ENCODE results near the gene NFIA. TPM values are rescaled to one million over a fixed set of nuclear protein-coding genes. Genes with fewer than 3 reads are reported as not detected.

NFIA gene
- total RNA-seq, 1 experiment from 2014 or later, result 0.35 TPM

- Histone ChIP-seq H3K23me2 (ENCODE audit: insufficient read length, low read depth, low read length, poor library complexity, severe bottlenecking) (no peaks in the 10 kb centered on the region), H4K8ac (replicated peaks; ENCODE audit: insufficient read length, low read depth, low read length) (no peak overlapping the region), H2AK5ac (ENCODE audit: insufficient read length, low read length) (no peak overlapping the region), H3T11ph (ENCODE audit: low read length) (no peak overlapping the region), H3K23ac (ENCODE audit: insufficient read length, low read depth, low read length) (no peak overlapping the region), H4K20me1 (ENCODE audit: control insufficient read depth, insufficient read depth, insufficient read length) (no peaks in the 10 kb centered on the region), H3K9me3 (ENCODE audit: control insufficient read depth, low read depth, low read length) (no peaks in the 10 kb centered on the region), H3K4me2 (ENCODE audit: insufficient read depth, insufficient read length, low read length) (no peak overlapping the region), H2BK5ac (ENCODE audit: insufficient read length, low read length) (no peak overlapping the region), H2BK12ac (ENCODE audit: insufficient read length, low read depth, low read length) (no peak overlapping the region), H2BK15ac (ENCODE audit: low read depth, low read length) (no peak overlapping the region), H3K9ac (ENCODE audit: extremely low read depth, insufficient read length, low read length) (no peak overlapping the region), H4K5ac (ENCODE audit: insufficient read length, low read depth, low read length) (no peak overlapping the region), H3K27ac (ENCODE audit: insufficient read length, low read depth, low read length) (no peak overlapping the region), H3K79me2 (ENCODE audit: insufficient read depth, low read length) (no peaks in the 10 kb centered on the region), H3K14ac (ENCODE audit: insufficient read depth, low read length) (no peak overlapping the region), H3K27me3 (ENCODE audit: insufficient read depth, low read length) (no peaks in the 10 kb centered on the region), H3K79me1 (ENCODE audit: insufficient read depth, low read depth, low read length, poor library complexity, severe bottlenecking) (no peaks in the 10 kb centered on the region), H4K91ac (ENCODE audit: insufficient read length, low read depth, low read length) (no peak overlapping the region), H2BK120ac (ENCODE audit: low read depth, low read length, poor library complexity, severe bottlenecking) (no peak overlapping the region), H3K4ac (ENCODE audit: low read depth, low read length) (no peak overlapping the region), H3K18ac (ENCODE audit: insufficient read length, low read depth, low read length) (no peak overlapping the region), H3K56ac (ENCODE audit: insufficient read length, low read depth, low read length) (no peak overlapping the region), H2AFZ (ENCODE audit: low read length) (no peak overlapping the region), H3K4me1 (ENCODE audit: insufficient read depth, low read length) (no peaks in the 10 kb centered on the region), H2BK20ac (ENCODE audit: low read depth, low read length, poor library complexity, severe bottlenecking) (no peak overlapping the region)
- H3K4me1 Mint-ChIP-seq, result peaks cover 2 to 3% of the 10 kb centered on the region in 2 experiments; a peak in 2 of 4 replicates
- no peak for TF ChIP-seq CTCF (conservative IDR thresholded peaks at IDR 0.05)
- H3K36me3 Mint-ChIP-seq (ENCODE audit: insufficient read depth in 1 of 3, low read depth in 3 of 3), result no peaks in the 10 kb centered on the region
- no peak for DNase-seq
- no peak overlapping the region for H3K4me3 Mint-ChIP-seq
- H3K9me3 Mint-ChIP-seq, result no peaks in the 10 kb centered on the region
- no CpG with 5 or more reads among the region's 3 CpGs for WGBS (ENCODE audit: extremely low coverage, insufficient read length, low lambda C conversion rate)
- H3K27ac Mint-ChIP-seq, result no peak overlapping the region
- no peaks in the 10 kb centered on the region; the same call in none of the 2 replicates for H3K27me3 Mint-ChIP-seq (ENCODE audit: low read depth)
Observed at GRCh38 chr1:61497013-61497412, 414.7 kb downstream of the NFIA start.

All from H9 (cell line).